HG02798 (cell line): Measurements from ENCODE around the gene SLC6A9.

Experiments
- ATAC-seq: cut with Tn5 transposase; IDR thresholded peaks from one replicate; pipeline ENCODE4 v1.9.1; 2021; ENCODE audit warnings: mild to moderate bottlenecking; ENCODE audit not compliant: unreplicated experiment, poor library complexity

Gene SLC6A9

GRCh38 chr1:44049839-44050238, 18.6 kb upstream of the SLC6A9 start:
- ATAC-seq = no peak

DNA sequence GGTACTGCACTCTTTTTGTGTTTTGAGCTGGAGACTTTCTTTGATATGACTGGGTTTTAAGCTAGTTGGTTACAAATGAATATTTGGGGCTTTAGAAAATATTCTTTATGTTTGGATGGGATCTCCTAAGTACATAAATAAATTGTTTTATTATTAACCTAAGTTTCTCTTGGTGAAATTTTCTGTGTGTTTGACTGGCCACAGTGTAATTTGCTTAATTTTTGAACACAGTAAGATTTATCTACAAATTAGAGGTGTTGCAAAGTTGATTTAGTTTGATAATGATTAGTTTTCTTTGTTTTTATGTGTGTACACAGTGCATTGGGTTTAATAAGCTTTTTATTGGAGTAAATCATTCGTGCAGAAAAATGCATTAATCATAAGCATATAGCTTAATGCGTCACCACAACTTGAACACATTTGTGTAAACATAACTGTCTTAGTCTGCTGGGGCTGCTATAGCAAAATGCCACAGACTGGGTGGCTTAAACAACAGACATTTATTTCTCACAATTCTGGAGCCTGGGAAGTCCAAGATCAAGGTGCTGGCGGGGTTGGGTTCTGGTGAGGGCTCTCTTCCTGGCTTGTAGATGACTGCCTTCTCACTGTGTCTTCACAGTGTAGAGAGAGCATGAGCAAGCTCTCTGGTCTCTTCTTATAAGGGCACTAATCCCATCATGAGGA, 17.4 kb upstream of the SLC6A9 start:
- no peak for ATAC-seq

DNA sequence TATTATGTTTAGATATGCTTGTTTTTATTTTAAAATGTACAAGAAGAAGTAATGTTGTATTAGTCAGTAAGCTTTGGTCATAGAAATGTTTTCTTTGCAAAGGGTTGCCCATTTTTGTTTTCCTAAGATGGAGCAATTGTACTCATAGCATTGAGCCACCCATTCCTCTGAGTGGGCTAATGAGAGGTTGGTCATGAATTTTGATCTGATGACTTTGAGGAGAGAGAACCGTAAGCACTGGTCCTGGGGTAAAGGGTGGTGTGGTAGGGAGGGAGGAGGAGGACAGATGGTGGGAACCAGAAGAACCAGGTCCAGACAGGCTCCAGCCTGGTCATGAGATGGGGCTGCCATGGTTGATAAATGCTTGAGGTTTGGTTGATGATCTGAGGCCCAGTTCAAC, 15.9 kb upstream of the SLC6A9 start:
- ATAC-seq = no peak

DNA sequence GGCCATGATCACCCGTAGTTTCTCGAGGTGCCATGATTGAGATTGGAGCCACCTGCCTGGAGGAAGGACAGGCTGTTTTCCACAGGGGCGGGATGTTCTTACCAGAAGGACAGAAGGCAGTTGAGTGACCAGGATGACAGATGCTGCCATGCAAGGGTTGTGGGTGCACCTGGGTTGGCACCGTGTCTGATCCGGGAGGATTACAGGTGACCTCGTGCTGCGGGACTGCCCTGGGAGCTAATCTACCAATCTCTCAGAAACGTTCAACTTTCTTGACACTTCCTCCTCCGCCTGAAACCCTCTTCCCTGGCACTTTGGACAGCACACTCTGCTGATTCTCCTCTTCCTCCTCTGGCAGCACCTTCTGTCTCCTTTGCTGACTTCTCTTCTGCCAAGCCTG, 13.8 kb upstream of the SLC6A9 start:
- no peak for ATAC-seq

DNA sequence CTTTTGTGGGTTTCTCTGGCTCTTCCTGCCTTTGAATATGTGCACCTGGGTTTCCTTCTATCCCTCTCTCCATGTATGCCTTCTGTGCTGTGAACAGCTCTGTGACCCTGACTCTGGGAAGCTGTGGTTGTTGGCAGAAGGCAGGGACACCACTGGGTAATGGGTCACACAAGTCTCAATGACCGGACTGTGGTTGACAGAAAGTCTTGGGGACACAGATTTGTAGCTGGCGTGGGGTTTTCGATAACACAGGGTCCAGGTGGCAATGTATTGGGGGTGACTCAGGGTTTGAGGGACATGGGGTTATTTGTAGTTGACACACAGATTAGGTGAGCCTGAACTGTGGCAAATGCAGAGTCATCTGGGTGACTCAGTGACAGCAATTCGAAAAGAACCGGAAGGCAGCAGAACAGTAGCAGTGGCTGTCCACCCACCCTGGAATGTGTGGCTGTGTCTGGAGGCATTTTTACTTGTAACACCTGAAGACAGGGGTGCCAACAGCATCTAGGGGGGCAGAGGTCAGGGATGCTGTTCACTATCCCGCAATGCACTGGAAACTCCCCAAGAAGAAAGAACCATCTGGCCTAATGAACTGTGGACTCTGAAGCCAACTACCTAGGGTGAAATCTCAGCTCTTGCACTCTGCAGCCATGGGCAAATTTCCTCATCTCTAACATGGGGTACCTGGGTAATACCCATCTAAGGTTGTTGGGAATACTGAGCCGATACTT, 13.0 kb upstream of the SLC6A9 start:
- ATAC-seq = no peak

GRCh38 chr1:44043176-44044070, 12.2 kb upstream of the SLC6A9 start:
- no peak for ATAC-seq

DNA sequence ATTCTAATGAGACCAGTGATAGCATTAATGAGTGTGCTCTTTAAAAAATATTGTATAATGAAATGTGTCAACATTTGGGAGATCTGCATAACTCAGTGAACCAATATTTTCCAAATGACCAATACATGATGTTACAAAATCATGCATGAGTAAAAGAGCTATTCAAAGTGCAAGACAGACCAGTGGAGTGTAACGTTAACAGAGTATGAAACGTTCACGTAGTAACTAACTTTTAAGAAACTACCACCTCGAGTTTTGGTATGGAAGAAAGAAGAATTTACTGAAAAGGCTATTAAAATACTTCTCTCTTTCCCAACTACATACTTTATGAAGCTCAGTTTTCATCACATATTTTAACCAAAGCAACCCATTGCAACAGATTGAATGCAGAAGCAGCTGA, 9.6 kb upstream of the SLC6A9 start:
- no peak for ATAC-seq

DNA sequence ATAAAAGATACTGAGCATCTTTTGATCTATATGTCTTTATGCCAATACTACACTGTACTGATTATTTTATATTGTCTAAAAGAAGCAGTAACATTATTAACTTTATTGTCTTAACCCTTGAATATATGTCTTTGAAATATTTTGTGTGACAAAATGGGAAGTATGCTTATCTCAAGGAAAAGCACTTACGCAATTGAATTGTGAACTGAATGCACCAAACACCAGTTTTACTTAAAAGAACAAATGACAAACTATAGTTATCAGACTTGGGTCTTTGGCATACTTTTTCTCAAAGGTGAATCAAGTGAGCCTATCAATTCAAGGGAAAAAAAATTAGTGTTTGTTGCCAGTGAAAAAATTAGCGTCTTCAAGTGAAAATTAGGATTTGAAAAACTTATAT, 9.2 kb upstream of the SLC6A9 start:
- no peak for ATAC-seq

DNA sequence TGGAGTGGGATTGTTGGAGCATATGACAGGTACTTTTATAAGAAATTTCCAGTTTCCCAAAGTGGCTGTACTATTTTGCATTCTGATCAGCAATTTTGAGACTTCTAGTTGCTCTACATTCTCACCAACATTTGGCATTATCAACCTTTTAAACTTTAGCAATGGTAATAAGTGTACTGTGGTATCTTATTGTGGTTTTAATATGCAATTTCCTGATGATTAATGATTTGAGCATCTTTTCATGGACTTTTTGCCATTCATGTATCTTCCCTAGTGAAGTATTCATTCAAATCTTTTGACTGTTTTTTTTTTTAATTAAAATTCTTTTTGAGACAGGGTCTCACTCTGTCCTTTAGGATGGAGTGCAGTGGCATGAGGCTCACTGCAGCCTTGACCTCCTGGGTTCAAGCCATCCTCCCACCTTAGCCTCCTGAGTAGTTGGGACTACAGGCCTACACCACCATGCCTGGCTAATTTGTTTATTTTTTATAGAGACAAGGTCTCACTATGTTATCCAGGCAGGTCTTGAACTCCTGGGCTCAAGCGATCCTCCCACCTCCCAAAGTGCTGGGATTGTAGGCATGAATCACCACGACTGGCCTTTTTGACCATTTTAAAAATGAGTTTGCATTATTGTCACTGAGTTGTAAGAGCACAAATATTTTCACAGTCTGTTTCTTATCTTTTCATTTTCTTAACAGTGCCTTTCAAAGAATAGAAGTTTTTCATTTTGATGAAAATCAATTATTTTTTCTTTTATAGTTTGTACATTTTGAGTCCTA, 7.8 kb upstream of the SLC6A9 start:
- no peak for ATAC-seq

DNA sequence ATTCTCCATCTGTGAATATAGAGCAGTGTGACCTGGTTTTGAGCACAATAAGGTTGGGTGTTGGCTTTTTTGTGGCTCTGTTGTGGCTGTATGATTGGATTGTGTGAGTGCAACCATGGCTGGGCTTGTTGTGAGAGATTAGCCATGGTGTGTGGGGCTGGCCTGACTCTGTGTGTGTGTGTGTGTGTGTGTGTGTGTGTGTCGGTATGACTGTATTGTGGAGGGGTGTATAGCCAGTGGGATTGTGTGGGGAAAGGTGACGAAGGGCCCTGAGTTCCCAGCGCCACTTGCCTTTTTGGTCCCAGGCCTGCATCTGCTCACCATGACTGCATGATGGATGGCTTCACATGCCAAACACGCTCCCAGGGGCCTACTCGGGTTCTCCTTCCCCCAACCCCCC, 5.9 kb upstream of the SLC6A9 start:
- no peak for ATAC-seq

DNA sequence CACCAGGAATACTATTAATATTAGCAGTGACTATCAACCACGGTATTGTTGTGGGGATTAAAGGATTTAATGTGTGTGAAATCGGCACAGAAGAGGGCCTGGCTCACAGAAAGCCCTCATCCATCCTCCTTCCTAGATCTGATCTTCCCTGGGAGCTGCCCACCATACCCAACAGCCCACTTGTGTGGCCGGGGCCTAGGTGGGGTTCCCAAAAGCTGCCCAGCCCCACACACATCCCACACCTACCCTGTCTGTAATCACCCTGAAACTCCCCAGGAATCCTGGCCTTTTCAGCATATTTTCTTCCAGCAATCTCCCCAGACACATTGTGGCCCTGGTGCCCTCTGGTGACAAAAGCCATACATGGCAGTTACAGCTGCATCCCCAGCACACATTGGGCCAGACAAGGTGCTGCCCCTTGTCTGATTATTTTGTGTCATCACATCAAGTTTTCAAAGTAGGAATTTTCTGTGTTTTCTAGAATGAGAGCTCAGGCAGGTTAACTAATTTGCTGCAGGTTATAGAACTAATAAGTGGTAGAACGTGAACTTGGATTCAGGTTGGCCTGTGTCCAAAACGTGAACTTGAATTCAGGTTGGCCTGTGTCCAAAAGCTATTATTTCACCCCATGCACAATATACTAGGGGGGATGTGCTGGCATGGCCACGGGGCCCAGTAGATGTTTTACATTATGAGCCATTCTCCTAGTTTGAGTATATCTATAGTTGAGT, 5.3 kb upstream of the SLC6A9 start:
- ATAC-seq = peak; percentile 41

DNA sequence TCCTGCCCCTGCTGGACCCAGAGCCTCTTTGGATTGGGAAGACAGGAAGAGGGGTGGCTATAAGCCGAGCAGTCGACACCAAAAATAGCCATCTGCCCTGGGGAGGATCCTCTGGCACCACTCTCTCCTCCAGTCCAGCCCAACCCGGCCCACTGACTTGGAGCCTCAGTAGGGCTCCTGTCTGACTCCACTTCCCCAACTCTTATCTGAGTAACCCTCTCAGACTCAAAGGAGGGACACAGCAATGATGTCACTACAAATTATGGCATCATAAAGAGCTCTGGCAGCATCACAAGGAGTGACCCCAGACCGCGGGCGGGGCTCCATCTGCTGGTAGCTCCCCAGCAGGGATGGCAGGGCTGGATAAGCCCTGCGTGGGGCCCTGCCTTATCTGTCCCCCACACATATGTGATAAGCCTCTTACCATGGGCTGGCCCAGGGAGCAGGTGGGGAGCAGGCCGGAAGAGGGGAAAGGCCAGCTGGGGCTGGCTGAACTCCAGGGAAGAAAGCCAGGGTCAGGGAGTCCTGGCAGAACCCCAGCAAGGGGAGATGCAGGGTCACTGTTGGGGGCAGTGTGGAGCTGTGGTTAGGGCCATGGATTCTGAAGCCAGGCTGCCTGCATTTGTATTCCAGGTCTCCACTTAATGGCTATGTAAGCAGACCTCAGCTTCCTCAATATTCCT, 4.6 kb upstream of the SLC6A9 start:
- ATAC-seq = no peak

GRCh38 chr1:44034976-44035716, 3.9 kb upstream of the SLC6A9 start:
- no peak for ATAC-seq

GRCh38 chr1:44034423-44034822, 3.2 kb upstream of the SLC6A9 start:
- no peak for ATAC-seq

- no peak for ATAC-seq
Measured at GRCh38 chr1:44033756-44034155, 2.5 kb upstream of the SLC6A9 start.

GRCh38 chr1:44033041-44033575, 1.8 kb upstream of the SLC6A9 start:
- no peak for ATAC-seq

- no peak for ATAC-seq
Measured at GRCh38 chr1:44032170-44032790, 1.0 kb upstream of the SLC6A9 start.
